Loucy (cell line): Measurements from ENCODE around the gene DNAH14.

Source experiments
- CTCF ChIP-seq: fragments of 200-600 bp; sonication (generic); conservative IDR thresholded peaks from 2 replicates; pipeline ENCODE4 v1.5.1; 2014; ENCODE audit warnings: mild to moderate bottlenecking, antibody characterized with exemption, low read length
- EZH2phosphoT487 ChIP-seq: fragments of 200-600 bp; IDR thresholded peaks from 2 replicates; pipeline ENCODE4 v1.6.1; 2018; ENCODE audit warnings: antibody characterized with exemption, mild to moderate bottlenecking, moderate library complexity, borderline replicate concordance

- TF ChIP-seq CTCF (no peak), EZH2phosphoT487 (no peak)
Observed at GRCh38 chr1:225415967-225416745, 486.7 kb downstream of the DNAH14 start.
